ENCODE data around the gene IER5.

The IER5 gene

DNA sequence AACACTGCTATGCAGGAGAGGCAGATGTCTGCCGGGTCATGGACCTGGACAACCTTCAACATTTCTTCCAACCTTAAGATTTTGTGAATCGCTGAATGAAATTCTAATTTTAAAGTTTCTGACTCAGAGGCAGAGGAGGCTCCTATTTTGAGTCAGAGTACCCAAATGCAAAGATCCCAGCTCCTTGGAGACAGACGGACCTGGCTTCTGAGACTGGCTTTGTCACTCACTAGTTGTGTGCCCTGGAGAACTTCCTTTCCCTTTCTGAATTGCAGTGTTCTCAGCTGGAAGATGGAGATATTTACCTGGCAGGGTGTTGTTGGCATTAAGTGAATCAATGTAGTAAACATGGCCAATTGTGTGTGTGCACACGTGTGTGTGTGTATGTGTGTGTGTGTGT is 51.9 kb downstream of the IER5 start:
- no peaks in the 10 kb centered on the region for H3K36me3 ChIP-seq (ENCODE audit: control insufficient read depth in 1 of 2, insufficient read depth in 2 of 2, low read length in 2 of 2)
- no peaks in the 10 kb centered on the region for H3K9me3 ChIP-seq (ENCODE audit: control insufficient read depth in 1 of 2, low read length in 2 of 2)
- no peak overlapping the region for H3K4me3 ChIP-seq (ENCODE audit: low read depth in 1 of 2, low read length in 2 of 2)
- peaks cover 7 to 25% of the 10 kb centered on the region in 2 donors for H3K4me1 ChIP-seq (ENCODE audit: control insufficient read depth in 1 of 2, insufficient read depth in 2 of 2, low read length in 2 of 2)
- no peaks in the 10 kb centered on the region for H3K27me3 ChIP-seq (ENCODE audit: control insufficient read depth in 1 of 2, insufficient read depth in 2 of 2, low read length in 2 of 2)
- no peak overlapping the region for H3K9ac ChIP-seq (ENCODE audit: low read depth in 1 of 2, low read length in 2 of 2)
- H3K27ac ChIP-seq (ENCODE audit: low read depth, low read length) = no peak overlapping the region

DNA sequence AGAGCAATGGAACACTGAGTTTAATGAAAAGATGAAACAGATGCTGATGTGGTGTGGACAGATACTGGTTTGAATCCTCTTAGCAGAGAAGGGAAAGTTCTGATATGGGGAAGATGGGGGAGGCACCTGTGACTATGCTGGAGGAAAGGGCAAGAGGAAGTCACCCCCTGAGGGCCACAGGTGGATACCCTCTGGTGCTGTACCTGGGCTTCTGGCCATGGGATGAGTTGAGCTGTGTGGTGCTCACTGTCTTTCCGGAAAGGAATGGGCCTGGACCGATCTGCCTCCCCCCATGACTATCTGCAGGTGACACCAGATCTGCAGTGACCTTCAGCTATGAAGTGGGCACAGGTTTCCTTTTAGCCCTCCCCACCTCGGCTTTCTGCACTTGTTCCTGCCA is 52.4 kb downstream of the IER5 start:
- Histone ChIP-seq H3K27me3 (ENCODE audit: control insufficient read depth in 1 of 2, insufficient read depth in 2 of 2, low read length in 2 of 2) (no peaks in the 10 kb centered on the region), H3K27ac (ENCODE audit: low read depth, low read length) (no peak overlapping the region), H3K4me1 (ENCODE audit: control insufficient read depth in 1 of 2, insufficient read depth in 2 of 2, low read length in 2 of 2) (peaks cover 5 to 20% of the 10 kb centered on the region in 2 donors), H3K9me3 (ENCODE audit: control insufficient read depth in 1 of 2, low read length in 2 of 2) (no peaks in the 10 kb centered on the region), H3K4me3 (ENCODE audit: low read depth in 1 of 2, low read length in 2 of 2) (no peak overlapping the region), H3K9ac (ENCODE audit: low read depth in 1 of 2, low read length in 2 of 2) (no peak overlapping the region), H3K36me3 (ENCODE audit: control insufficient read depth in 1 of 2, insufficient read depth in 2 of 2, low read length in 2 of 2) (no peaks in the 10 kb centered on the region)

DNA sequence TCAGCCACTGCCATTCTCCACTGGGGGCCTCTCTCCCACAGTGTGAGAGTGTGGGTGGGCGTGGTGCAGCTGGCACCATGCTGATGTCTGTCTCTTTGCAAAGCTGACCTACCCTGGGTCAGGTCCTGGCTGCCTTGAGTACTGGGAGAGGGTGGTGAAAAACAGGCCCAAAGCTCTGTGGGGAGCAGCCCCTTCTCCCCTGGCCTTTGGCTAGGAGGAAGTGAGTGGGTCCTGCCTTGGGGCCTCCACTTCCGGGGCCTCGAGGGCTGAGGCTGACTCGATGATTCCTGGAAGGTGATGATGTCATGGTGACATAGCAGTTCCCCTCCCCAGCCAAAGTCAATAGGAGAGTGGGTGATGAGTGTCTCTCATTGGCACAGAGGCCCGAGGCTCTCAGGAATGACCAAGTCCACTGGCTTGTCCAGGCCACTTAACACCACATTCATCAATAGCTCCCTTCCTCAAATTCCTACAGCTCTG is 53.0 kb downstream of the IER5 start:
- no peak overlapping the region for H3K27ac ChIP-seq (ENCODE audit: low read depth, low read length)
- H3K4me3 ChIP-seq (ENCODE audit: low read depth in 1 of 2, low read length in 2 of 2) = no peak overlapping the region
- peaks cover 5 to 15% of the 10 kb centered on the region in 2 donors for H3K4me1 ChIP-seq (ENCODE audit: control insufficient read depth in 1 of 2, insufficient read depth in 2 of 2, low read length in 2 of 2)
- no peaks in the 10 kb centered on the region for H3K9me3 ChIP-seq (ENCODE audit: control insufficient read depth in 1 of 2, low read length in 2 of 2)
- H3K27me3 ChIP-seq (ENCODE audit: control insufficient read depth in 1 of 2, insufficient read depth in 2 of 2, low read length in 2 of 2) = no peaks in the 10 kb centered on the region
- no peak overlapping the region for H3K9ac ChIP-seq (ENCODE audit: low read depth in 1 of 2, low read length in 2 of 2)
- H3K36me3 ChIP-seq (ENCODE audit: control insufficient read depth in 1 of 2, insufficient read depth in 2 of 2, low read length in 2 of 2) = no peaks in the 10 kb centered on the region

Measured in duodenal mucosa (tissue), 2 donors.